GM12801 (cell line): ENCODE measurements around the gene RNF31.

ENCODE experiments used
- TF ChIP-seq, protein P1 (sequence below): IDR thresholded peaks from one replicate; pipeline ENCODE4 v1.5.1; 2011; ENCODE audit warnings: control low read depth; ENCODE audit not compliant: insufficient read length; ENCODE audit errors: extremely low read depth

Gene RNF31

DNA sequence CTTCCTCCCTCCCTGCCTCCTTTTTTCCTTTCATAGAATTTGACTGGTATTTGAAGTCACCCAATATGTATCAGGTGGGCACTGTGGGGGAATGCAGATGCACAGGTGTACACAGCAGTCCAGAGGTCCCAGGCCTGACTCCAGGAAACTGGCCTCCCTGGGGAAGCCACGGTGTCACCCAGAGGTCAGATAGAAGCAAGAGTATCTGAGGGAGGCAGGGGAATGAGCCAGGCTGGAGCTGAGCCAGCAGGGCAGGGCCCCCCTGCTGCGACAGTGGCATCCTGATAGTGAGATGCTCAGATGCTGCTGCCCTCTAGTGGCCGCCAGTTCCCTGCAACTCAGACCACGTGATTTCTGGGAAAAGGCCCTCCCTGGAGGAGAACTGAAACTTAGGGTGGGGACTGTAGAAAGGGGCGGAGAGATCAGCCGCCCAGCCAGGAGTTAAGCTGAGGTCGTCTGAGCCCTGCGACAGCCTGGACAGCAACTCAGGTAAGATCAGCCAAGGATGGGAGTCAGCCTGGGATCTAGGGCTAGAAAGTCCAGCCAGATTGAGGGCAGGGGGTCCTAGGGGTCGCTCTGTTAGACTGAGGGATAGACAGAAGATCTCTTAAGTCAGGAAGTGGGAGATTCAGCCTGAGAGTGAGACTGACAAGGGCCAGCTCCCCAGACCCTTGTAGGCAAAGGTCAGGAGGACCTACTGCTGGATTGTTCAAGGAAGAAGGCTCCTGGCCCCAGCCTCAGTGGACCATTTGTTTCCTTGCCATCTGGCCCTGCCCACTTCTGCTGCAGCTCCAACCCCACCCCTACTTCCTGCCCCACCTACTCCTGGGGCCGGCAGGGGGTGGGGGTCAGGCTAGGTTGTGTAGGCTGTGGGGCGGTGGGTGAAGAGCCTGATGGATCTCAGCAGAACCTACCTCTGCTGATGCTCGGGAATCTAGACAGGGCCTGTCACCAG lies 13.8 kb downstream of the RNF31 start, which contains the start of gene IRF9:
IRF9 (plus strand) TSS at position 416 of the 955 bp plus-strand sequence. CDS start 880 bp downstream, outside the sequence.
- TF ChIP-seq, protein P1, sequence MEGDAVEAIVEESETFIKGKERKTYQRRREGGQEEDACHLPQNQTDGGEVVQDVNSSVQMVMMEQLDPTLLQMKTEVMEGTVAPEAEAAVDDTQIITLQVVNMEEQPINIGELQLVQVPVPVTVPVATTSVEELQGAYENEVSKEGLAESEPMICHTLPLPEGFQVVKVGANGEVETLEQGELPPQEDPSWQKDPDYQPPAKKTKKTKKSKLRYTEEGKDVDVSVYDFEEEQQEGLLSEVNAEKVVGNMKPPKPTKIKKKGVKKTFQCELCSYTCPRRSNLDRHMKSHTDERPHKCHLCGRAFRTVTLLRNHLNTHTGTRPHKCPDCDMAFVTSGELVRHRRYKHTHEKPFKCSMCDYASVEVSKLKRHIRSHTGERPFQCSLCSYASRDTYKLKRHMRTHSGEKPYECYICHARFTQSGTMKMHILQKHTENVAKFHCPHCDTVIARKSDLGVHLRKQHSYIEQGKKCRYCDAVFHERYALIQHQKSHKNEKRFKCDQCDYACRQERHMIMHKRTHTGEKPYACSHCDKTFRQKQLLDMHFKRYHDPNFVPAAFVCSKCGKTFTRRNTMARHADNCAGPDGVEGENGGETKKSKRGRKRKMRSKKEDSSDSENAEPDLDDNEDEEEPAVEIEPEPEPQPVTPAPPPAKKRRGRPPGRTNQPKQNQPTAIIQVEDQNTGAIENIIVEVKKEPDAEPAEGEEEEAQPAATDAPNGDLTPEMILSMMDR = peak; percentile 65

DNA sequence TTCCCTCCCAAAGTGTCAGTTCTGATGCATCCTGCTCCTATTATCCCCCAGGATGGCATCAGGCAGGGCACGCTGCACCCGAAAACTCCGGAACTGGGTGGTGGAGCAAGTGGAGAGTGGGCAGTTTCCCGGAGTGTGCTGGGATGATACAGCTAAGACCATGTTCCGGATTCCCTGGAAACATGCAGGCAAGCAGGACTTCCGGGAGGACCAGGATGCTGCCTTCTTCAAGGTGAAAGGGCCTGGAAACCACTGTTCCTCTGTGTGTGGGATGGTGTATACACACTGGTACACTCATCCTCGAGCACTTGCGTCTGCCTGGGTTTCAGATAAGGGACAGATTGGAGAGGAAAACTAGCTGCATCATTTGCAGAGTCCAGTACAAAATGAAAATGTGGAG lies 14.8 kb downstream of the RNF31 start:
- TF ChIP-seq, protein P1 = no peak

DNA sequence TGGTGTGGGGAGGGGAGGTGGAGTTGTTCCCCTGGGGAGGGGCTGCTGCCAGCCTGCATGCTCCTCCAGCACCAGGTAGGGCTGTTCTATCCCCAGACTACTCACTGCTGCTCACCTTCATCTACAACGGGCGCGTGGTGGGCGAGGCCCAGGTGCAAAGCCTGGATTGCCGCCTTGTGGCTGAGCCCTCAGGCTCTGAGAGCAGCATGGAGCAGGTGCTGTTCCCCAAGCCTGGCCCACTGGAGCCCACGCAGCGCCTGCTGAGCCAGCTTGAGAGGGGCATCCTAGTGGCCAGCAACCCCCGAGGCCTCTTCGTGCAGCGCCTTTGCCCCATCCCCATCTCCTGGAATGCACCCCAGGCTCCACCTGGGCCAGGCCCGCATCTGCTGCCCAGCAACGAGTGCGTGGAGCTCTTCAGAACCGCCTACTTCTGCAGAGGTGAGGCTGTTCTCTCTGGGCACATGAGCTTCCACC lies 17.3 kb downstream of the RNF31 start:
- TF ChIP-seq, protein P1 = no peak

DNA sequence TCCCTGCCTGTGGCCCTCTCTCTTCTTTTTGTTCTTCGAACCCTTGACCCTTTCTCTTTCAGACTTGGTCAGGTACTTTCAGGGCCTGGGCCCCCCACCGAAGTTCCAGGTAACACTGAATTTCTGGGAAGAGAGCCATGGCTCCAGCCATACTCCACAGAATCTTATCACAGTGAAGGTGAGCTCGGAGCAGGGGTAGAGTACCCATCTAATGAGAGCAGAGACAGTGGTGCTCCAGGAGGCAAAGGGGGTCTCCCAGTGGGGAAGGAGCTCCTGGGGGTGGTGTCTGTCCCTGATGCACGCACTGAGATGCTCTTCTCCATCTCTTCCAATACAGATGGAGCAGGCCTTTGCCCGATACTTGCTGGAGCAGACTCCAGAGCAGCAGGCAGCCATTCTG lies 18.5 kb downstream of the RNF31 start:
- TF ChIP-seq, protein P1 = no peak

DNA sequence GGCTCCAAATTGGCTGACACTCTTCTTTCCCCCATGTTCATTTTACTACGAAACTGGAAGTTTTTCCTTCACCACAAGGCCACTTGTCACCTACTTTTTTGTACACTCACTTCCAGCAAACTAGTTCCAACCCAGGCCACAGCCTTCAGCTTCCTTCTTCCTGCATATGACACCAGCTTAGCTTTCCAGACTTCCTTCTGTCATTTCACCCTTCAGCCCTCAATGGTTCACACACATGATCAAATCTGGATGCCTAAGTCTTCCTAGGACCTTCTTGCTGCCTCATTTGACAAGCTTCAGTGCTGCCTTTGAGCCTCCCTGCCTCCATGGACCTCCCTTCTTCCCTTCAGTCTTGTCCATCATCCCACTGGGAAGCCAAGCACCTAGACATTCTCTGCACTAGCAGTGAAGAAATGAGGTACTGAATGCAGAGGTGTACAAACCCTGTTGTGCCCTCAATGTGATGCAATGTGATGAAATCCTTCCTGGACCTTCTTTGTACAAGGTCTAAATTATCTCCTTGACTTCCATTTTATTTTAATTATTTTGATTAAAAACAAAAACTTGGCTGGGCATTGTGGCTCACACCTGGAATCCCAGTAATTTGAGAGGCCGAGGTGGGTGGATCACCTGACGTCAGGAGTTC lies 20.3 kb downstream of the RNF31 start:
- TF ChIP-seq, protein P1 = no peak

DNA sequence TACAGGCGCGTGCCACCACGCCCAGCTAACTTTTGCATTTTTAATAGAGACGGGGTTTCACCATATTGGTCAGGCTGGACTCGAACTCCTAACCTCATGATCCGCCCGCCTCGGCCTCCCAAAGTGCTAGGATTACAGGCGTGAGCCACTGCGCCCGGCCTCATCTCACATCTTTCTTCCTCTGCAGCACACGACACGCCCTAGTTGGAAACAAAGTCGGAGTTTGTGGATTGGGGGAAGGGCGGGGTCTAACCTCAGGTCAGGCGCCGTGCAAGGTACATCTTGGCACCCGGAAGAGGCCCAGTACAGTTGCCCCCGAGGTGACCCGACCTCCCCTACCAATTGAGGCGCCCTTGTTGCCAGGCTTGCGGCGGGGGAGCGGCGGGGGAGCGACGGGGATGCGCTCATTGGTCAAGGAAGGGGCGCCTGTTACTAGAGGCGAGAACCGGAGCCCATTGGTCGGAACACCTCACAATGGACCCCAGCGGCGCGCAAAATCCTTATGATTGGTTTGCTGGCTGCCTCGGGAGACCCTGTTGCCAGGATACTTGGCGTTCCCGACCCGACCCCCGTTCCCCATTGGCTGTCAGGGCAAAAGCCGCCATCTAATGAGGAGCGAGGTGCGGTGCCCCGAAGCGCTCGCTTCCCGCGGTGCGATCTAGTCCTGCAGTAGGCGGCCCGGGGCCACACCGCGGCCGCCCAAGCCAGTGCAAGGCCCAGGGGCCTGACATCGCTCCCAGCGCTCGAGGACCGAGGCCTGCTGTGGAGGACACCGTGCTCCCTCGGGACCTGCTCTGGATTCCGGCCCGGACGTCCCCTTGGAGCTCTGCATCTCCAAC lies 24.3 kb downstream of the RNF31 start, which contains the start of gene REC8:
REC8 (plus strand) TSS at position 659 of the 839 bp plus-strand sequence. CDS start 473 bp downstream, outside the sequence.
- TF ChIP-seq, protein P1 = no peak
